Activated naive CD4-positive, alpha-beta T cell (primary cell): Measurements from ENCODE around the gene ALOX15.
"Not testable (repeated sequence)": the region's sequence is repeated elsewhere in the genome, so short reads cannot be mapped to it uniquely, and the experiment has no call there.

Experiments used
- DNase-seq, 4 experiments: peaks; one replicate each; lab custom pipeline; 2025; lab: John Stamatoyannopoulos, UW

Gene ALOX15

GRCh38 chr17:4592240-4593005 lies 49.1 kb downstream of the ALOX15 start:
- DNase-seq: no peak

GRCh38 chr17:4591529-4591928 lies 49.9 kb downstream of the ALOX15 start:
- DNase-seq: no peak

- DNase-seq: no peak
These were observed 50.5 kb downstream of the ALOX15 start for GRCh38 chr17:4590981-4591453.

- not testable (repeated sequence) for DNase-seq
These were observed 51.4 kb downstream of the ALOX15 start for GRCh38 chr17:4590042-4590441.

GRCh38 chr17:4588898-4589625 lies 52.4 kb downstream of the ALOX15 start:
- no peak for DNase-seq

GRCh38 chr17:4588391-4588790 lies 53.1 kb downstream of the ALOX15 start:
- DNase-seq: no peak

GRCh38 chr17:4587803-4588202 lies 53.7 kb downstream of the ALOX15 start:
- DNase-seq: no peak

- DNase-seq: no peak
These were observed 54.3 kb downstream of the ALOX15 start for GRCh38 chr17:4587195-4587594.

- DNase-seq: no peak
These were observed 55.4 kb downstream of the ALOX15 start for GRCh38 chr17:4586043-4586442.

GRCh38 chr17:4585638-4585994 lies 55.9 kb downstream of the ALOX15 start:
- DNase-seq: no peak

GRCh38 chr17:4584917-4585637 lies 56.4 kb downstream of the ALOX15 start:
- DNase-seq: no peak

- no peak for DNase-seq
These were observed 57.2 kb downstream of the ALOX15 start, which contains the start of gene SMTNL2 for GRCh38 chr17:4584101-4584916. TSS of gene SMTNL2 (plus strand) at chr17:4584529. CDS start at chr17:4584606, 77 bp downstream.

- no peak for DNase-seq
These were observed 57.7 kb downstream of the ALOX15 start for GRCh38 chr17:4583782-4584100.

- no peak for DNase-seq
These were observed 58.3 kb downstream of the ALOX15 start for GRCh38 chr17:4583206-4583605.

GRCh38 chr17:4582691-4583090 lies 58.8 kb downstream of the ALOX15 start:
- DNase-seq: no peak

GRCh38 chr17:4582101-4582501 lies 59.4 kb downstream of the ALOX15 start:
- DNase-seq: no peak
